GM12878 (cell line): ENCODE results near the gene ZFP90. TPM values are rescaled to one million over a fixed set of nuclear protein-coding genes. Genes with fewer than 3 reads are reported as not detected.

Experiments used
- ATAC-seq: fragments of 200-7000 bp; cut with Tn5 transposase; 3 replicates; pipeline ENCODE4 v1.9.1; 2020; ENCODE audit warnings: mild to moderate bottlenecking, moderate library complexity
- BruUV-seq: library from RNA; stranded (reverse); fragments of 400-500 nt; replicated peaks from 2 replicates; lab custom pipeline; 2021; lab: Mats Ljungman, UMichigan
- CTCF ChIA-PET: fragments of 300-600 bp; sonication (Branson Sonifier 250); formaldehyde crosslinking; extraction: SDS; loops from one replicate; lab custom pipeline; 2021; ENCODE audit warnings: inconsistent platforms; lab: Yijun Ruan, JAX
- POLR2A ChIA-PET: fragments of 350-600 bp; formaldehyde crosslinking; extraction: SDS; loops from one replicate; lab custom pipeline; 2021; ENCODE audit warnings: inconsistent platforms; lab: Charles Lee
- RAD21 ChIA-PET: fragments of 300-600 bp; sonication (Branson Sonifier 250); formaldehyde crosslinking; loops from one replicate; lab custom pipeline; 2023; ENCODE audit warnings: antibody characterized with exemption; ENCODE audit not compliant: unreplicated experiment; lab: Charles Lee
- SMC1A ChIA-PET: fragments of 300-600 bp; sonication (Branson Sonifier 250); formaldehyde crosslinking; loops from one replicate; lab custom pipeline; 2023; ENCODE audit not compliant: unreplicated experiment, uncharacterized antibody; lab: Charles Lee
- DNase-seq: peaks from one replicate; pipeline ENCODE4 v3.0.0-alpha.2; 2011; ENCODE audit warnings: low read depth, low spot score
- FAIRE-seq: peaks from 3 replicates; lab custom pipeline; 2011; peaks lifted over from hg19 to GRCh38; lab: Jason Lieb, UNC
- H2AFZ ChIP-seq: 2 replicates; pipeline ENCODE4 v1.6.0; 2011; ENCODE audit warnings: low read depth, low read length, control low read depth; ENCODE audit not compliant: control insufficient read depth
- H3K27ac ChIP-seq: 2 replicates; pipeline ENCODE4 v1.5.1; 2011; ENCODE audit warnings: control low read depth; ENCODE audit not compliant: control insufficient read depth, insufficient read depth
- H3K27me3 ChIP-seq, 2 experiments: replicated peaks in 1 of 2; 2 replicates each; pipeline versions ENCODE4 v1.6.0 to v1.6.1; 2011; ENCODE audit warnings: low read length in 1 of 2; ENCODE audit not compliant: control insufficient read depth in 2 of 2, insufficient read depth in 2 of 2
- H3K36me3 ChIP-seq, 2 experiments: 2 replicates each; pipeline ENCODE4 v1.5.1; 2011; ENCODE audit warnings: low read length in 1 of 2; ENCODE audit not compliant: control insufficient read depth in 2 of 2, insufficient read depth in 2 of 2
- H3K4me1 ChIP-seq: 2 replicates; pipeline ENCODE4 v1.6.1; 2011; ENCODE audit warnings: mild to moderate bottlenecking, low read length, moderate library complexity, mixed read lengths; ENCODE audit not compliant: control insufficient read depth, insufficient read depth
- H3K4me2 ChIP-seq: 2 replicates; pipeline ENCODE4 v1.6.0; 2011; ENCODE audit warnings: control low read depth; ENCODE audit not compliant: control insufficient read depth, insufficient read depth
- H3K4me3 ChIP-seq: fragments of 200-600 bp; sonication (generic); 2 replicates; pipeline ENCODE4 v1.5.1; 2016
- H3K79me2 ChIP-seq: 2 replicates; pipeline ENCODE4 v1.6.0; 2011; ENCODE audit warnings: low read length; ENCODE audit not compliant: control insufficient read depth, insufficient read depth
- H3K9ac ChIP-seq: 2 replicates; pipeline ENCODE4 v1.8.0; 2011; ENCODE audit warnings: low read length, control low read depth, mixed read lengths; ENCODE audit not compliant: control insufficient read depth, insufficient read depth
- H3K9me3 ChIP-seq: replicated peaks from 3 replicates; pipeline ENCODE4 v1.5.1; 2011; ENCODE audit warnings: mild to moderate bottlenecking, low read length; ENCODE audit not compliant: control insufficient read depth, insufficient read depth
- H4K20me1 ChIP-seq: 2 replicates; pipeline ENCODE4 v1.6.0; 2011; ENCODE audit not compliant: control insufficient read depth, insufficient read depth
- BMI1 ChIP-seq: fragments of 450-650 bp; IDR thresholded peaks from 2 replicates; pipeline ENCODE4 v1.6.1; 2016; ENCODE audit warnings: mild to moderate bottlenecking, moderate library complexity, borderline replicate concordance
- EZH2 ChIP-seq: IDR thresholded peaks from 2 replicates; pipeline ENCODE4 v1.6.1; 2012; ENCODE audit warnings: low read depth, mild to moderate bottlenecking, control low read depth, inconsistent platforms, low read length, borderline replicate concordance; ENCODE audit not compliant: control insufficient read depth
- HCFC1 ChIP-seq: fragments of 150-350 bp; IDR thresholded peaks from 2 replicates; pipeline ENCODE4 v1.6.1; 2014; ENCODE audit warnings: low read length
- MAX ChIP-seq: IDR thresholded peaks from 2 replicates; pipeline ENCODE4 v1.6.1; 2012; ENCODE audit warnings: low read depth, low read length, improper control_type of control experiment
- MEF2B ChIP-seq: fragments of 450-650 bp; IDR thresholded peaks from 2 replicates; pipeline ENCODE4 v1.6.1; 2018; ENCODE audit warnings: mild to moderate bottlenecking, moderate library complexity; ENCODE audit not compliant: partially characterized antibody, poor library complexity, severe bottlenecking
- NFYB ChIP-seq: IDR thresholded peaks from 2 replicates; pipeline ENCODE4 v1.6.1; 2011; ENCODE audit warnings: low read depth, mild to moderate bottlenecking, low read length, improper control_type of control experiment, moderate library complexity; ENCODE audit not compliant: insufficient read depth
- RELB ChIP-seq: fragments of 450-650 bp; IDR thresholded peaks from 2 replicates; pipeline ENCODE4 v1.6.1; 2017; ENCODE audit warnings: low read depth, mild to moderate bottlenecking, moderate library complexity
- SIX5 ChIP-seq: IDR thresholded peaks from 2 replicates; pipeline ENCODE4 v1.6.1; 2011; ENCODE audit warnings: mild to moderate bottlenecking, low read depth, low read length, moderate library complexity; ENCODE audit not compliant: severe bottlenecking
- SMAD1 ChIP-seq: fragments of 450-650 bp; IDR thresholded peaks from 2 replicates; pipeline ENCODE4 v1.6.1; 2018; ENCODE audit warnings: mild to moderate bottlenecking, low read depth; ENCODE audit not compliant: partially characterized antibody
- WGBS: methylation state at CpG from one replicate; pipeline ENCODE4 v1.1.6; 2016; ENCODE audit warnings: low lambda C conversion rate; ENCODE audit not compliant: insufficient replicate concordance, insufficient coverage; ENCODE audit errors: missing lambda C conversion rate; 5-methylcytosine and 5-hydroxymethylcytosine counted together
- in situ Hi-C: fragments of 300-500 bp; cut with MboI; formaldehyde crosslinking; loops from 9 replicates; pipeline ENCODE4 v1.14.3; 2018; ENCODE audit warnings: mixed read lengths
- intact Hi-C: fragments of 100-400 bp; cut with micrococcal nuclease; formaldehyde crosslinking; loops from one replicate; pipeline ENCODE4 v1.14.2; 2022; ENCODE audit not compliant: unreplicated experiment
- polyA plus RNA-seq, 11 experiments: library from polyadenylated mRNA; depleted of rRNA in 4 of 11; unstranded in 6 of 11; stranded (reverse) in 5 of 11; fragments of >200 nt; fragmentation: Nextera tagmentation in 4 of 11; fragmentation: Illumina TruSeq in 1 of 11; extraction: Ambion mirVana in 4 of 11; extraction: Trizol in 1 of 11; gene quantifications; 1 replicate in 1 of 11; 2 replicates in 10 of 11; pipeline versions ENCODE4 v1.2.1 to v1.2.3, GENCODE V29; 2011 to 2016; ENCODE audit warnings: inconsistent platforms in 2 of 11, missing spikeins in 2 of 11, low read depth in 1 of 11
- total RNA-seq, 4 experiments: library from RNA; depleted of rRNA in 3 of 4; stranded (reverse); fragments of >200 nt in 3 of 4; fragmentation: Illumina TruSeq in 1 of 4; extraction: Trizol in 1 of 4; gene quantifications; 2 replicates each; pipeline versions ENCODE4 v1.2.1 to v1.2.3, GENCODE V29; 2013 to 2021
- TF ChIP-seq, protein P1 (sequence below): fragments of 450-650 bp; formaldehyde crosslinking; IDR thresholded peaks from 2 replicates; pipeline ENCODE4 v1.5.0; 2022; ENCODE audit warnings: mild to moderate bottlenecking, missing genetic modification characterization

ZFP90 gene
- total and polyA plus RNA-seq, 10 of the 15 experiments (the other 5 are each of a cell fraction or from before 2014, with no cell fraction given), result 3.3 to 20.0 (median 15.4) TPM

DNA sequence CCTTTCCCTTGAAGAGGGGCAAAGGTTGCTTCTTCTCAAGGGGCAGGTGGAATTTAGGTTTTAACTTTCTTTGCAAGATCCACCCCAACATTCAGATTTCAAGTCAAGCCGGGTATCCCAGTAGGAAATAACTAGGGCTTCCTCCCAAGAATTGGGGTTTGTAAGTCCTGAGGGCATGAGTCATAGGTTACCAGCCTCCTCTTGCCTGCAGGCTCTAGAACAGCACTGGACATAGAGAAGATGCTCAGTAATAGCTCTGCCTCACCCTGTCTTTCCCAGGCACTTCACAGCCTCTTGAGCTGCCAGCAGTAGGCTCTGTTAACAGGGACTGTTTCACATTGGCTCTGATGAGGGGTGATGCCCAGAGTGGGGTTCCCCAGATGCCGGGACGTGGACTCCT lies 35.8 kb upstream of the ZFP90 start (continued):
- no peak for TF ChIP-seq BMI1
- TF ChIP-seq MAX, result no peak

- ATAC-seq (no peak), FAIRE-seq (no peak), DNase-seq (no peak)
- Histone ChIP-seq H3K9me3 (no peaks in the 10 kb centered on the region), H3K9ac (no peak overlapping the region), H3K27me3 (peaks cover 0 to 2% of the 10 kb centered on the region in 2 experiments; a peak in 3 of 4 replicates), H3K4me2 (no peak overlapping the region), H2AFZ (no peak overlapping the region), H4K20me1 (no peaks in the 10 kb centered on the region), H3K36me3 (no peaks in the 10 kb centered on the region), H3K79me2 (no peaks in the 10 kb centered on the region), H3K27ac (no peak overlapping the region), H3K4me1 (no peaks in the 10 kb centered on the region), H3K4me3 (no peak overlapping the region)
- RAD21 ChIA-PET, result interaction anchor here (0.8 kb wide), 1 partner anchor 135 kb away, joined by 3 read pairs; no protein-coding TSS in a partner anchor
- intact Hi-C loops (no loop called here), in situ Hi-C loops (no loop called here)
- TF ChIP-seq SMAD1 (no peak), RELB (no peak), HCFC1 (no peak), EZH2 (no peak), SIX5 (no peak), NFYB (no peak), MEF2B (no peak)
- TF ChIP-seq, protein P1, sequence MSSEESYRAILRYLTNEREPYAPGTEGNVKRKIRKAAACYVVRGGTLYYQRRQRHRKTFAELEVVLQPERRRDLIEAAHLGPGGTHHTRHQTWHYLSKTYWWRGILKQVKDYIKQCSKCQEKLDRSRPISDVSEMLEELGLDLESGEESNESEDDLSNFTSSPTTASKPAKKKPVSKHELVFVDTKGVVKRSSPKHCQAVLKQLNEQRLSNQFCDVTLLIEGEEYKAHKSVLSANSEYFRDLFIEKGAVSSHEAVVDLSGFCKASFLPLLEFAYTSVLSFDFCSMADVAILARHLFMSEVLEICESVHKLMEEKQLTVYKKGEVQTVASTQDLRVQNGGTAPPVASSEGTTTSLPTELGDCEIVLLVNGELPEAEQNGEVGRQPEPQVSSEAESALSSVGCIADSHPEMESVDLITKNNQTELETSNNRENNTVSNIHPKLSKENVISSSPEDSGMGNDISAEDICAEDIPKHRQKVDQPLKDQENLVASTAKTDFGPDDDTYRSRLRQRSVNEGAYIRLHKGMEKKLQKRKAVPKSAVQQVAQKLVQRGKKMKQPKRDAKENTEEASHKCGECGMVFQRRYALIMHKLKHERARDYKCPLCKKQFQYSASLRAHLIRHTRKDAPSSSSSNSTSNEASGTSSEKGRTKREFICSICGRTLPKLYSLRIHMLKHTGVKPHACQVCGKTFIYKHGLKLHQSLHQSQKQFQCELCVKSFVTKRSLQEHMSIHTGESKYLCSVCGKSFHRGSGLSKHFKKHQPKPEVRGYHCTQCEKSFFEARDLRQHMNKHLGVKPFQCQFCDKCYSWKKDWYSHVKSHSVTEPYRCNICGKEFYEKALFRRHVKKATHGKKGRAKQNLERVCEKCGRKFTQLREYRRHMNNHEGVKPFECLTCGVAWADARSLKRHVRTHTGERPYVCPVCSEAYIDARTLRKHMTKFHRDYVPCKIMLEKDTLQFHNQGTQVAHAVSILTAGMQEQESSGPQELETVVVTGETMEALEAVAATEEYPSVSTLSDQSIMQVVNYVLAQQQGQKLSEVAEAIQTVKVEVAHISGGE, result no peak
- no TSS peak for BruUV-seq
- POLR2A ChIA-PET, result no interaction called here
- 37% methylated on average over 7 of the region's 7 CpGs for WGBS
- CTCF ChIA-PET, result no interaction called here
- SMC1A ChIA-PET, result interaction anchor here (1.3 kb wide), 1 partner anchor 104 kb away, joined by 3 read pairs; no protein-coding TSS in a partner anchor
Measured at GRCh38 chr16:68504066-68504465, 35.0 kb upstream of the ZFP90 start.
